Endothelial cell of umbilical vein (primary cell): ENCODE results near the gene TTC4. TPM values are rescaled to one million over a fixed set of nuclear protein-coding genes. Genes with fewer than 3 reads are reported as not detected.

Source experiments
- BruUV-seq: library from RNA; stranded (reverse); fragments of 400-500 nt; replicated peaks from 2 replicates; lab custom pipeline; 2021; lab: Mats Ljungman, UMichigan
- CTCF ChIA-PET: fragments of 300-600, 350-600 bp; sonication (Branson Sonifier 250); formaldehyde crosslinking; loops from one replicate; lab custom pipeline; 2021; ENCODE audit warnings: antibody characterized with exemption, inconsistent platforms; lab: Charles Lee
- POLR2A ChIA-PET: fragments of 300-600, 350-600 bp; sonication (Branson Sonifier 250); formaldehyde crosslinking; loops from one replicate; lab custom pipeline; 2021; ENCODE audit warnings: antibody characterized with exemption, inconsistent platforms; lab: Charles Lee
- DNase-seq: peaks from one replicate; pipeline ENCODE4 v3.0.0-alpha.2; 2011; ENCODE audit warnings: low read depth, low spot score
- FAIRE-seq: peaks from 2 replicates; lab custom pipeline; 2011; peaks lifted over from hg19 to GRCh38; lab: Jason Lieb, UNC
- H2AFZ ChIP-seq: 2 replicates; pipeline ENCODE4 v1.6.0; 2012; ENCODE audit warnings: low read depth, low read length, control low read depth, inconsistent platforms
- H3K27ac ChIP-seq: 2 replicates; pipeline ENCODE4 v1.5.1; 2011; ENCODE audit warnings: low read depth, mild to moderate bottlenecking, control low read depth, low read length, moderate library complexity; ENCODE audit not compliant: insufficient read depth
- H3K27me3 ChIP-seq, 2 experiments: 2 replicates each; pipeline versions ENCODE4 v1.6.0 to v1.6.1; 2011; ENCODE audit warnings: low read length in 2 of 2, mixed read lengths in 1 of 2; ENCODE audit not compliant: control insufficient read depth in 2 of 2, insufficient read depth in 2 of 2
- H3K36me3 ChIP-seq, 2 experiments: 2 replicates in 1 of 2; 3 replicates in 1 of 2; pipeline ENCODE4 v1.5.1; 2011; ENCODE audit warnings: low read length in 2 of 2, mild to moderate bottlenecking in 1 of 2, moderate library complexity in 1 of 2; ENCODE audit not compliant: control insufficient read depth in 2 of 2, insufficient read depth in 2 of 2; ENCODE audit errors: extremely low read depth in 1 of 2
- H3K4me1 ChIP-seq: 3 replicates; pipeline ENCODE4 v1.5.1; 2011; ENCODE audit warnings: mild to moderate bottlenecking, low read length; ENCODE audit not compliant: control insufficient read depth, insufficient read depth; ENCODE audit errors: extremely low read depth
- H3K4me2 ChIP-seq: 2 replicates; pipeline ENCODE4 v1.6.1; 2011; ENCODE audit warnings: low read length, control low read depth, mixed read lengths; ENCODE audit not compliant: insufficient read depth
- H3K4me3 ChIP-seq, 3 experiments: fragments of 200-600 bp in 1 of 3; sonication (generic), shearing (Covaris generic) in 1 of 3; replicated peaks in 1 of 3; 2 replicates each; pipeline ENCODE4 v1.5.1; 2011 to 2016; ENCODE audit warnings: control low read depth in 3 of 3, low read length in 3 of 3, mild to moderate bottlenecking in 2 of 3, inconsistent platforms in 1 of 3, low read depth in 1 of 3, moderate library complexity in 1 of 3; ENCODE audit not compliant: insufficient read depth in 1 of 3
- H3K79me2 ChIP-seq: 2 replicates; pipeline ENCODE4 v1.6.0; 2012; ENCODE audit warnings: low read length, inconsistent platforms; ENCODE audit not compliant: control insufficient read depth, insufficient read depth
- H3K9ac ChIP-seq: replicated peaks from 2 replicates; pipeline ENCODE3; 2011; ENCODE audit warnings: low read length, control low read depth; ENCODE audit not compliant: insufficient read depth; ENCODE audit errors: extremely low read depth
- H3K9me1 ChIP-seq: replicated peaks from 3 replicates; pipeline ENCODE4 v1.6.0; 2011; ENCODE audit warnings: mild to moderate bottlenecking, low read length; ENCODE audit not compliant: control insufficient read depth, insufficient read depth; ENCODE audit errors: extremely low read depth
- H3K9me3 ChIP-seq: replicated peaks from 2 replicates; pipeline ENCODE4 v1.5.1; 2012; ENCODE audit warnings: low read length, inconsistent platforms; ENCODE audit not compliant: control insufficient read depth, insufficient read depth
- H4K20me1 ChIP-seq: replicated peaks from 2 replicates; pipeline ENCODE3; 2011; ENCODE audit warnings: mild to moderate bottlenecking, low read length; ENCODE audit not compliant: control insufficient read depth, insufficient read depth; ENCODE audit errors: extremely low read depth
- EZH2 ChIP-seq: IDR thresholded peaks from 2 replicates; pipeline ENCODE4 v1.6.1; 2012; ENCODE audit warnings: borderline replicate concordance, low read depth, mild to moderate bottlenecking, moderate library complexity, low read length, inconsistent platforms; ENCODE audit not compliant: severe bottlenecking
- FOS ChIP-seq: IDR thresholded peaks from 2 replicates; pipeline ENCODE4 v1.6.1; 2011; ENCODE audit warnings: mild to moderate bottlenecking, low read length, moderate library complexity, borderline replicate concordance; ENCODE audit not compliant: insufficient read depth
- GATA2 ChIP-seq: IDR thresholded peaks from 2 replicates; pipeline ENCODE4 v1.7.0; 2011; ENCODE audit warnings: low read depth, mild to moderate bottlenecking, moderate library complexity, mixed read lengths, low read length; ENCODE audit not compliant: insufficient read length, insufficient read depth
- JUN ChIP-seq: IDR thresholded peaks from 2 replicates; pipeline ENCODE4 v1.6.1; 2011; ENCODE audit warnings: borderline replicate concordance, low read depth; ENCODE audit not compliant: insufficient read length, insufficient read depth
- MYC ChIP-seq: IDR thresholded peaks from one replicate; pipeline ENCODE4 v1.6.1; 2011; ENCODE audit warnings: mild to moderate bottlenecking, low read depth, low read length
- POLR2AphosphoS5 ChIP-seq: IDR thresholded peaks from 2 replicates; pipeline ENCODE4 v1.6.1; 2012; ENCODE audit warnings: low read depth, mild to moderate bottlenecking, control low read depth, low read length, moderate library complexity; ENCODE audit not compliant: insufficient read depth
- dilution Hi-C: fragments of 300-500 bp; cut with MboI; formaldehyde crosslinking; loops from one replicate; pipeline ENCODE4 v1.15.0; 2019; ENCODE audit warnings: low sequenced_read_pairs; ENCODE audit not compliant: extremely low pct_ligation_motif_present
- intact Hi-C: fragments of 100-400 bp; cut with micrococcal nuclease; formaldehyde crosslinking; loops from one replicate; pipeline ENCODE4 v1.10.0; 2022
- polyA plus RNA-seq, 4 experiments: library from polyadenylated mRNA; depleted of rRNA in 3 of 4; stranded (reverse) in 3 of 4; unstranded in 1 of 4; fragments of >200 nt; gene quantifications; 2 replicates each; pipeline versions ENCODE4 v1.2.1 to v1.2.3, GENCODE V29; 2011 to 2012; ENCODE audit warnings: missing spikeins in 1 of 4
- total RNA-seq: library from RNA; stranded (reverse); gene quantifications from 2 replicates; pipeline ENCODE4 v1.2.3, GENCODE V29; 2021
- TF ChIP-seq, protein P1 (sequence below), 2 donors: IDR thresholded peaks; 1 replicate in 1 of 2; 2 replicates in 1 of 2; pipeline ENCODE4 v1.5.1; 2011; ENCODE audit warnings: low read length in 2 of 2, mild to moderate bottlenecking in 2 of 2, moderate library complexity in 2 of 2, control low read depth in 1 of 2, inconsistent platforms in 1 of 2, low read depth in 1 of 2; ENCODE audit not compliant: insufficient read depth in 1 of 2; ENCODE audit errors: extremely low read depth in 1 of 2
- TF ChIP-seq, protein P2 (sequence below): IDR thresholded peaks from 2 replicates; pipeline ENCODE4 v1.6.1; 2011; ENCODE audit not compliant: insufficient read depth, insufficient read length

Gene TTC4
- total and polyA plus RNA-seq, 2 donors (not counting 3 experiments of a cell fraction or from before 2014, with no cell fraction given) = 19.2 to 28.8 TPM

DNA sequence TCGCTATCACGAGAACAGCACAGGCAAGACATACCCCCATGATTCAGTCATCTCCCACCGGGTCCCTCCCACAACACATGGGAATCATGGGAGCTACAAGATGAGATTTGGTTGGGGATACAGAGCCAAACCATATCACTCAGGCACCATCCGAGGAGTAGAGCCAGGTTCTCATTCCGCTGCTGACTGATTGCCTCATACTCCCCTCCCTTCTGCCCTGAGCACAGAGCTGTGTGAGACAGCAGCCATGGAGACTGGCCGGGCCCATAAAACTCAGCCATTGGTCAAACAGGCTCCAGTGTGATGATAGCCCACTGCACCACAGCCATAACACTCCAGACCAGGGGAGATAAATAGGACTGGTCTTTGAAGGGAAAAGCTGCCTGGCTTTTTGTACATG is 22.6 kb downstream of the TTC4 start:
- CTCF ChIA-PET = no interaction called here

More for the DNA sequence above, 22.6 kb downstream of the TTC4 start:
- BruUV-seq = no TSS peak
- Histone ChIP-seq H3K36me3 (peaks cover 9 to 37% of the 10 kb centered on the region in 2 experiments), H3K4me3 (no peak overlapping the region), H3K27me3 (no peaks in the 10 kb centered on the region), H3K27ac (no peak overlapping the region), H3K79me2 (no peaks in the 10 kb centered on the region), H3K9me3 (no peaks in the 10 kb centered on the region), H3K4me2 (no peak overlapping the region), H3K9me1 (no peaks in the 10 kb centered on the region), H4K20me1 (no peaks in the 10 kb centered on the region), H3K9ac (no peak overlapping the region), H2AFZ (no peak overlapping the region), H3K4me1 (no peaks in the 10 kb centered on the region)
- no peak for TF ChIP-seq POLR2AphosphoS5
- no peak for TF ChIP-seq EZH2
- no peak for TF ChIP-seq JUN
- no peak for TF ChIP-seq MYC
- TF ChIP-seq, protein P1, sequence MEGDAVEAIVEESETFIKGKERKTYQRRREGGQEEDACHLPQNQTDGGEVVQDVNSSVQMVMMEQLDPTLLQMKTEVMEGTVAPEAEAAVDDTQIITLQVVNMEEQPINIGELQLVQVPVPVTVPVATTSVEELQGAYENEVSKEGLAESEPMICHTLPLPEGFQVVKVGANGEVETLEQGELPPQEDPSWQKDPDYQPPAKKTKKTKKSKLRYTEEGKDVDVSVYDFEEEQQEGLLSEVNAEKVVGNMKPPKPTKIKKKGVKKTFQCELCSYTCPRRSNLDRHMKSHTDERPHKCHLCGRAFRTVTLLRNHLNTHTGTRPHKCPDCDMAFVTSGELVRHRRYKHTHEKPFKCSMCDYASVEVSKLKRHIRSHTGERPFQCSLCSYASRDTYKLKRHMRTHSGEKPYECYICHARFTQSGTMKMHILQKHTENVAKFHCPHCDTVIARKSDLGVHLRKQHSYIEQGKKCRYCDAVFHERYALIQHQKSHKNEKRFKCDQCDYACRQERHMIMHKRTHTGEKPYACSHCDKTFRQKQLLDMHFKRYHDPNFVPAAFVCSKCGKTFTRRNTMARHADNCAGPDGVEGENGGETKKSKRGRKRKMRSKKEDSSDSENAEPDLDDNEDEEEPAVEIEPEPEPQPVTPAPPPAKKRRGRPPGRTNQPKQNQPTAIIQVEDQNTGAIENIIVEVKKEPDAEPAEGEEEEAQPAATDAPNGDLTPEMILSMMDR (IDR thresholded peaks at IDR 0.05; ENCODE audit: extremely low read depth in 1 of 2, insufficient read depth in 1 of 2, low read depth in 1 of 2, low read length in 2 of 2) = no peak
- no peak for TF ChIP-seq FOS
- no peak for TF ChIP-seq GATA2
- TF ChIP-seq, protein P2, sequence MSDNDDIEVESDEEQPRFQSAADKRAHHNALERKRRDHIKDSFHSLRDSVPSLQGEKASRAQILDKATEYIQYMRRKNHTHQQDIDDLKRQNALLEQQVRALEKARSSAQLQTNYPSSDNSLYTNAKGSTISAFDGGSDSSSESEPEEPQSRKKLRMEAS = no peak
- dilution Hi-C loops = no loop called here
- POLR2A ChIA-PET = no interaction called here
- FAIRE-seq (no peak), DNase-seq (no peak)
- intact Hi-C loops = no loop called here
